HepG2 (cell line): Measurements from ENCODE around the gene HNRNPC. TPM values are rescaled to one million over a fixed set of nuclear protein-coding genes. Genes with fewer than 3 reads are reported as not detected.
A peak's percentile ranks its signal among the peaks of the same experiment; 100 is the strongest.

Experiments
- E2F1 ChIP-seq: sonication (generic); formaldehyde crosslinking; IDR thresholded peaks from 2 replicates; pipeline ENCODE4 v1.5.0; 2020; ENCODE audit warnings: missing genetic modification reagents
- ETV5 ChIP-seq: IDR thresholded peaks from 2 replicates; pipeline ENCODE4 v1.6.1; 2018; ENCODE audit warnings: missing biosample characterization, missing genetic modification reagents, inconsistent platforms, borderline replicate concordance
- GMEB1 ChIP-seq: sonication (generic); formaldehyde crosslinking; IDR thresholded peaks from 2 replicates; pipeline ENCODE4 v1.5.1; 2020; ENCODE audit warnings: missing genetic modification reagents, mild to moderate bottlenecking, borderline replicate concordance
- HIC2 ChIP-seq: sonication (generic); formaldehyde crosslinking; IDR thresholded peaks from 2 replicates; pipeline ENCODE4 v1.9.0; 2022; ENCODE audit warnings: low read depth, missing genetic modification reagents
- HNRNPH1 ChIP-seq: fragments of 200-400 bp; formaldehyde crosslinking; optimal IDR thresholded peaks from 2 replicates; pipeline ENCODE3; 2017; ENCODE audit warnings: mild to moderate bottlenecking, low read depth, low read length
- SKI ChIP-seq: fragments of 450-650 bp; IDR thresholded peaks from one replicate; pipeline ENCODE4 v1.6.1; 2018; ENCODE audit warnings: mild to moderate bottlenecking; ENCODE audit not compliant: partially characterized antibody
- TIGD3 ChIP-seq: sonication (generic); formaldehyde crosslinking; IDR thresholded peaks from 2 replicates; pipeline ENCODE4 v1.5.1; 2020; ENCODE audit warnings: mild to moderate bottlenecking, missing genetic modification reagents, borderline replicate concordance
- ZBTB49 ChIP-seq: sonication (generic); formaldehyde crosslinking; IDR thresholded peaks from 2 replicates; pipeline ENCODE4 v1.4.0; 2020; ENCODE audit warnings: missing genetic modification reagents, borderline replicate concordance
- ZNF274 ChIP-seq: sonication (generic); formaldehyde crosslinking; IDR thresholded peaks from 2 replicates; pipeline ENCODE4 v1.5.1; 2020; ENCODE audit warnings: mild to moderate bottlenecking, missing genetic modification reagents
- ZNF747 ChIP-seq: sonication (generic); formaldehyde crosslinking; IDR thresholded peaks from 2 replicates; pipeline ENCODE4 v1.8.1; 2023; ENCODE audit warnings: missing genetic modification reagents, mild to moderate bottlenecking, borderline replicate concordance
- ZNF772 ChIP-seq: sonication (generic); formaldehyde crosslinking; IDR thresholded peaks from 2 replicates; pipeline ENCODE4 v1.5.0; 2020; ENCODE audit warnings: mild to moderate bottlenecking, missing genetic modification reagents
- ZNF773 ChIP-seq: sonication (generic); formaldehyde crosslinking; IDR thresholded peaks from 2 replicates; pipeline ENCODE4 v1.4.0; 2020; ENCODE audit warnings: missing genetic modification reagents, borderline replicate concordance
- ZNF800 ChIP-seq: sonication (generic); formaldehyde crosslinking; IDR thresholded peaks from 2 replicates; pipeline ENCODE4 v1.4.0; 2020; ENCODE audit warnings: missing genetic modification reagents
- ZSCAN21 ChIP-seq: sonication (generic); formaldehyde crosslinking; IDR thresholded peaks from 2 replicates; pipeline ENCODE4 v1.8.0; 2022; ENCODE audit warnings: mild to moderate bottlenecking, missing genetic modification reagents, moderate library complexity, borderline replicate concordance
- polyA plus RNA-seq, 8 experiments: library from polyadenylated mRNA; depleted of rRNA in 3 of 8; stranded (reverse) in 7 of 8; unstranded in 1 of 8; fragments of >200 nt; fragmentation: Illumina TruSeq in 4 of 8; extraction: Trizol in 4 of 8; gene quantifications; 2 replicates each; pipeline versions ENCODE4 v1.2.1 to v1.2.3, GENCODE V29; 2011 to 2016; ENCODE audit warnings: low read depth in 4 of 8, missing spikeins in 1 of 8, mixed read lengths in 1 of 8; ENCODE audit not compliant: insufficient read depth in 1 of 8
- total RNA-seq, 5 experiments: library from RNA; depleted of rRNA; stranded (reverse); fragments of >200 nt; fragmentation: Illumina TruSeq; extraction: Trizol; gene quantifications; 2 replicates each; pipeline ENCODE4 v1.2.3, GENCODE V29; 2016; ENCODE audit warnings: low read depth in 1 of 5

The HNRNPC gene
- total and polyA plus RNA-seq, 2 of the 13 experiments (the other 11 are each of a cell fraction or from before 2014, with no cell fraction given), result 628 to 1,099 TPM

- TF ChIP-seq ZNF274 (peak; percentile 88; the same call in 1 of the 2 replicates), HIC2 (CRISPR knock-in tag) (no peak), HNRNPH1 (no peak), E2F1 (CRISPR knock-in tag) (peak; percentile 87), GMEB1 (CRISPR knock-in tag) (peak; percentile 70; the same call in 1 of the 2 replicates), ZNF772 (CRISPR knock-in tag) (peak; percentile 62), ZBTB49 (CRISPR knock-in tag) (0 out of 2 replicates have a peak, but pooled peaks have one; percentile 49), ZNF747 (CRISPR knock-in tag) (peak; percentile 92; the same call in 1 of the 2 replicates), ZNF800 (CRISPR knock-in tag) (peak; percentile 78), TIGD3 (CRISPR knock-in tag) (peak; percentile 91; the same call in 1 of the 2 replicates), ZSCAN21 (CRISPR knock-in tag) (peak; percentile 52; the same call in 1 of the 2 replicates), ZNF773 (CRISPR knock-in tag) (peak; percentile 82; the same call in 1 of the 2 replicates), SKI (peak; percentile 16), ETV5 (CRISPR knock-in tag) (peak; percentile 64)
Observed at GRCh38 chr14:21269252-21270046, at the start of gene HNRNPC (continued).
